HG02623 (cell line): ENCODE data around the gene LGALS9.

Experiments
- ATAC-seq: cut with Tn5 transposase; IDR thresholded peaks from one replicate; pipeline ENCODE4 v1.9.1; 2021; ENCODE audit warnings: moderate library complexity; ENCODE audit not compliant: unreplicated experiment

Gene LGALS9

DNA sequence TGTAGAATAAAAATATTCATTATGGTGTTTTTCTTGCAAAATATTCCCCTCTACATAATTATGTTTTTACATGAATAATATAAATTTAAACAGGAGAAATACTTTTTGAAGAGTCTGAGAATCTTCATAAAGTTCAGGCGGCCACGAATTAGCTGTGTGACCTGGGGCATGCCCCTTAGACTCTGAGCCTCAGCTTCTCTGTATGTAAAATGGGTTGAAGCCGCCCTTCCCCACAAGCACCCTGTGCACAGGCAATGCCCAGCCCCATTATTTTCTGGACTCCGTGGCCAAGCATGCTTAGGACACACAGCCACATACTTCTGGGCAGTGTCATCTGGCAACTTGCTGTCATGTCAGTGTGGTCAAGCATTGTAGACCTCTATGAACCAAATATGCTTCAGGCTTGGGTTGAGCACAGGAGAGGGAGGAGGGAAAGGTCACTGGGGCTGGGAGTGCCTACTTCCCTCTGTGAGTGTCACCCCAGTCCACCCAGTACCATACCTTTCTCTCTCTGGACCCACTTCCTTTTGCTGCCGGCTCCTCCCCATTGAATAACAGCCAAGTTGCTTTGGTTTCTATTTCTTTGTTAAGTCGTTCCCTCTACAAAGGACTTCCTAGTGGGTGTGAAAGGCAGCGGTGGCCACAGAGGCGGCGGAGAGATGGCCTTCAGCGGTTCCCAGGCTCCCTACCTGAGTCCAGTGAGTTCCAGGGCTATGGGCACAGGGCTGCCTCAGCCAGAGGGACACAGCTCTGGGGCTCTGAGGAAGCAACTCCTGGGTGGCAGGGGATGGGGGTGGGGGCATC lies at the start of gene LGALS9:
LGALS9 (plus strand) TSS at position 582 of the 804 bp plus-strand sequence; CDS start at position 660, 78 bp downstream.
- ATAC-seq = peak; percentile 39

DNA sequence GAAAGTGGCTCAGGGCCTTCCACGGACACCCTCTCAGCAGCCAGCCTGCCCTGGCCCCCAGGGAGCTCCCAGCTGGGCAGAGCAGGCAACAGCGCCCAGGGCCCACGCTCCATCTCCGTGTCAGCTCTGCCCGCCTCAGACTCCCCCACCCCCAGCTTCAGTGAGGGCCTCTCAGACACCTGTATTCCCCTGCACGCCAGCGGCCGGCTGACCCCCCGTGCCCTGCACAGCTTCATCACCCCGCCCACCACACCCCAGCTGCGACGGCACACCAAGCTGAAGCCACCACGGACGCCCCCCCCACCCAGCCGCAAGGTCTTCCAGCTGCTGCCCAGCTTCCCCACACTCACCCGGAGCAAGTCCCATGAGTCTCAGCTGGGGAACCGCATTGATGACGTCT lies 48.3 kb upstream of the LGALS9 start:
- ATAC-seq = no peak

DNA sequence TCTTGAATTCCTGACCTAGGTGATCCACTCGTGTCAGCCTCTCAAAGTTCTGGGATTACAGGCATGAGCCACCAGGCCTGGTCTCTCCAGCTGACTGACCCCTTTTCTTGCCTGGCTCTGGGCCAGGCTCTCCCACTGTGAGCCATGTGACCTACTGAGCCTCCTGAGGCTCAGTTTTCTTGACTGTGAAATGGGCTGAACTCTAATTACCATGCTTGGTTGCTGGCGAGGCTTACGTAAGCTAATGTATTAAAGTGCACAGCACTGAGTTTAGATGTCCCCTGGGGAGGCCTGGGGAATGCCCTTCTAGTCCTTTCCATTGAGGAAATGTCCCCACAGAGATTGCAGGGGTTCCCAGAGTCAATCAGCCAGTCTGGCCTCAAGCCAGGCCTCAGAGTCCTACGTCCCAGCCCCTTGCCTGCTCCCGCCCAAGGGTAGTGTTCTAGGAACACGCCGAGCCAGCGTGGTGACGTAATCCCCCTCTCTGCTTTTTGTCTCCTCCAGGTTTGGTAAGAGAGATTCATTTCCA lies 45.8 kb upstream of the LGALS9 start:
- ATAC-seq = no peak

DNA sequence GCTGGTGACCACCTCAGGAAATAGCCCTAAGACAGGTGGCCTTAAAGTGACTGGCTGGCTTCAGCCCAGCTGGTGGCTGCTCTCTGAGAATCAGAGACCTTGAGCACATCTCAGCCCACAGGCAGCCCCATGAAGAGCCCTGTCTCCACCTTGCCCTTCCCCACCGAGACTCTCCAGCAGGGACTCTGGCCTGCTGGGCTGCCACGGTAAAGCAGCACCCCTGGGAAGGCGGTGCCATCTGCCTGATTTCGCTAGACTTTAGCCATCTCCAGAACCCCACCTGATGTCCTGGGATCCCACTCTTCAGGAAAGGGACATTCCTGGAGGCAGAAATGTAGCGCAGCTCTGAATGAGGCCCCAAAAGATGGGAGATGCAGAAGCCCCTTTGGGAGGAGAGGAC lies 45.2 kb upstream of the LGALS9 start:
- no peak for ATAC-seq

DNA sequence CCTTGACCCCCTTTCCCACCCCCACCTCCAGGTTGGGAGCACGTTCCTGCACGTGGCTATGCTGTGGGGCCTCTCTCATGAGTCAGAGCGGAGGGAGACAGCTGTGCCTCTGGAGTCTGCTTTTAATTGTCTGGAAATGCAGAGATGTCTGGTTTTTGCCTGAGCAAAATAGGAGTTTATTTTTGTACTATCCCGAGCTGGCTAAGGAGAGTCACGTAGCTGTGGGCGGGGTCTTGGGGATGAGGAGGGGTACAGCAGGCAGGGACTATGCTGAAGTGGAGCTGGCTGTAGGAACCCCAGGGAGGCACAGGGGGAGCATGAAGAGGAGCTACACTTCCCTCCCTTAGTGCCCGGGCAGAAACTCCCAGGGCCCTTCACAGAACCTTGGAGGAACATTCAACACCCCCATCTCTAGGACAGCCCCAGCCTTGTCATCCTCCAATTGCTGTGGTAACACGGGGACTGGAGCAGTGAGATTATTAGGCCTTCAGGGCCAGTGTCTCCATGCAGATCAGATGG lies 44.7 kb upstream of the LGALS9 start:
- no peak for ATAC-seq

DNA sequence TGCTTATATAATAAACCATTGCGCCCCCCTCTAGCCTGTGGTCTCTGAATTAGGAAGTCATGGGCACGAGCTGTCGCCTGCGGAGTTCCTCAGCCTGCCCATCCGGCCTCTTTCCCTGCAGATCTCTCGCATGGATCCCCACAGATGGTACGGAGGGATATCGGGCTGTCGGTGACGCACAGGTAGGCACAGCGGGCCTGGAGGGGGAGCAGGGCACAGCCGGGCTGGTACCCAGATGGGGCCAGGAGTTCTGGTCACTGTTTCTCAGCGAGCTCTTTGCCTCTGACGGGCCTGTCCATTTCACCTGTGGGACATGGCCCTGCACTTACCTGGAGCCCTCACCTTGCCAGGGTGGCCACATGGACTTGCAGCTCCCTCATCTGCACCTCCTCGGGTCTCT lies 42.6 kb upstream of the LGALS9 start:
- ATAC-seq = no peak

DNA sequence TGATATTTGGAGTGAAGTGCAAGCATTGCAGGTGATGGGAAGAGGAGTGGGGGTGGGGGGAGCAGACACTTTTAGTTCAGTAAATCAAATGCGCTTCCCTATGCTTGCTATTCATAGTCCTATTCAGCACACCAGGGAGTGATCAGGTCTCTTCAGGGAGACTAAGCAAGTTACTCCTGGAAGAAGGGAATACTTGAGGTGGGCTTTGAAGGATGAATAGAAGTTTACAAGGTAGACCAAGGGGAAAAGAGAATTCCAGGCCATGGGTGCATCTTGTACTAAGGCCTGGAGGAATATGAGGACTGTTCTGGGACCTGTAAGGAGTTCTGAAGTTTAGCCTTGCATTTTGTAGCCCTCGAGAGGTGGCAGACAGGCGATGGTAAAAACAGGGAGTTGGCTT lies 40.1 kb upstream of the LGALS9 start:
- ATAC-seq = no peak

DNA sequence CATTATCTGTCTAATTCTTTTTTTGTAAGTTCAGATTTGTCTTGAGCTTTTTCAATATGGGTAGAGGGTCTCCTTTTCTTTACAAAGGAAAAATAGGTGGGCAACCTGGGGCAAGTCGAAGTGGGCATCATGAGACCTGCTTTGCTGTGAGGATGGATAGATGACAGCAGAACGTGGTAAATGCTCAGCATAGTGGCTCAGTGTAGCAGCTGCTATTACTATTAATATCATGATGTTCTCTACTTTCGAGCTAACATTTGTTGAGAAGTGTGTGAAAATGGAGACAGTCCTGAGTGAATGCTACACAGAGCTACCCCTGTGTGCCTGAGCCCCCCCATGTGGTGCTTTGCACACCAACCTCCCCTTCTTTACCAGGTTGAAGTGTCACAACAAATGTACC lies 39.0 kb upstream of the LGALS9 start:
- no peak for ATAC-seq

DNA sequence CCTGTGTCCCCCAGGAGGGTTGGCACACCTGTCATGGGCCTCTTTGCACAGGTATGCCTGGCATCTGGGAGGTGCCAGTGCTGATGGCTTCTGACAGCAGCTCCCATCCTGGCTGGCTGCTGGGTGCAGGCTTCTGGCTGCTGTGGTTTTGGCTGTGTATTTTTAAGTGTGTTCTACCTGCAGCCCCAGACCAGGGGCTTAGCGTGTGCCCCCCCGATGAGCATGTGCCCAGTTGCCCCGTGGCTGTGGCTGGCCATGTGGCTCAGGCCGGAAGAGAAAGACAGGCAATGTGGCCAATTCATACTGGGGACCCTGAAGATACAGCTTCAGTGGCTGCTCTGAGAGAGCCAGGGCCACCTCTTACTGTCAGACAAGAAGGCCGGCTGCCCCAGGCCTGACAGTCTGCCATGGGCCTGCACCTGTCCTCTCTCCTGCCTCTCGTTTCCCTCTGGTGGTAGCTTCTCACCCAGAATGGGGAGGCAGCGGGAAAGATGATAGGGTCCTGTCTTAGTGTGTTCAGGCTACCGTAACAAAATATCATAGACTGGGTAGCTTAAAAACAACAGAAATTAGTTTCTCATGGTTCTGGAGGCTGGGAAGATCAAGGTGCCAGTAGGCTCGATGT lies 37.6 kb upstream of the LGALS9 start:
- ATAC-seq = no peak

DNA sequence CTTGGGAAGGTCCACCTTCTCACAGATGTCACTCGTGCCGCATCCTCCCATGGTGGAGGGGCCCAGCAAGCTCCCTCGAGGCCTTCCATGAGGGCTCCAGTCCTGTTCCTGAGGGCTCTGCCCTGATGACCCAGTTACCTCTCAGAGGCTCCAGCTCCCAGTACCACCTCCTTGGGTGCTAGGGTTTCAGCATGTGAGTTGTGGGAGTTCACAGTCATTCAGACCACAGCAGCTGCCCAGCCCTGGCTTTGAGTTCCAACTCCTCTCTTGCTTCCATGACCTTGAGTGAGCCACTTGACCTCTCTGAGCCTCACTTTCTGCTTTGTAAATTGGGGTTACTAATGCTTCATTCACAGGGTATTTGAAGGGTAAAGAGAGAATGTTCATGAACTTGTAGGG lies 37.1 kb upstream of the LGALS9 start:
- ATAC-seq = no peak

DNA sequence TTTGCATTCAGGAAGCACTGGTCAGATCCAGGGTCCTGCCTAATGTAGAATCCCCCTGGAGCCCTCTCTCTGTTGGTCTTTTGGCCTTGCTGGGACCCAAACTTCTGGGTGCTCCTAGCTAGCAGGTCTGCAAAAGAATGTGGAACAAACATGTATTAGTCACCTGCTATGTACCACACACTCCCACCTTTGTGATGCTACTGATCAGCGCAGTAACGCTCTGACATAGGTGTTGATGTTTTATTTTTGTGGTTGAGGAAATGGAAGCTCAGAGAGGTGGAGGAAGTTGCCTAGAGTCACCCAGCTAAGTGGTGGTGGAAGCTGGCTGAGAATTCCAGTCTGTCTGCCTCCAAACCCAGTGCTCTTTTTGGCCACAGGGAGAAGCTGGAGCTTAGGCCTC lies 35.8 kb upstream of the LGALS9 start:
- no peak for ATAC-seq

DNA sequence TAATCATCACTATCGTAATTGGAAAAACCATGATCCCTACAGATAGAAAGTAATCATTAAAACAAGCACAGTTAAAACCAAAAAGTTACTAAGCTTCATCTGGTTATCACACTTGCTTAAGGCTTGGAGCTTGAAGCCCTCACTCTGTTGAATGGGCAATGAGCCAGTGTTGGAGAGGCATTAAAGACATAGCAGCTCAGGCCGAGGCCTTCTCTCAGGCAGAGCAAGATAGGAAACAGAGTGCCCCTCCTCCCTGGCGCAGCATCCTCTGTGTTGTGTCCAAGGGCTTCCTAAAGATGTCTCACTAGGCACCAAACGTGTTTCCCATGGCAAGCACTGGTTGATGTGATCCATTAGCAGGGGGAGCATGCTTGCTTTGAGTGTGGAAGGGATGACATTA lies 34.9 kb upstream of the LGALS9 start:
- ATAC-seq = no peak

DNA sequence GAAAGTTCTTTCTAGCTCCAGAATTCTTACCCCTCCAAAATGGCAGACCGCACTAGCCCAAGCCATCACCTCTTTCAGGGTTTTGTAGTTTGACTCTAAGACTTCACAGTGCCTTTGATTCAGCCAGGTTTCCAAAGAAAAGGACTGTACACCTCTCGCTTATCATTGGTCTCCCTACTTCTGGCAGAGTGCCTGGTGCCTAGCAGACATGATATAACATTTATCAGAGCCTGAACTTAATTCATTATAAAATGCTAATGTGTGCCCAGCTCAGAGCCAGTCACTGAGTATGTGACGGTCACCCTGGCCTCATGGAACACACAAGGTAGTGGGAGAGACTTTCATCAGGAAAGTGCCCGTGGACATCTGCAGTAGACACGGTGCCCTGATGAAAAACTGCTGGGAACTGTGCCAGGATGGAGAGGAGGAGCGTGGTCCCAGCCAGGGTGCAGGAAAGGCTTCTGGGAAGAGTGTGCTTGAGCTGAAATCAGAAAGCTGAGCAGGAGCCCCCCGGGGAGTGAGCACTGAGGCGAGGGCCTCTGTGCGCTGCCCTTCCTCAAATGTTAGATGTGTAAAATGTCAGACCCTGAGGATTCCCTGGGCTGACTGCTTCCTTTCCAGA lies 34.3 kb upstream of the LGALS9 start:
- ATAC-seq = no peak

DNA sequence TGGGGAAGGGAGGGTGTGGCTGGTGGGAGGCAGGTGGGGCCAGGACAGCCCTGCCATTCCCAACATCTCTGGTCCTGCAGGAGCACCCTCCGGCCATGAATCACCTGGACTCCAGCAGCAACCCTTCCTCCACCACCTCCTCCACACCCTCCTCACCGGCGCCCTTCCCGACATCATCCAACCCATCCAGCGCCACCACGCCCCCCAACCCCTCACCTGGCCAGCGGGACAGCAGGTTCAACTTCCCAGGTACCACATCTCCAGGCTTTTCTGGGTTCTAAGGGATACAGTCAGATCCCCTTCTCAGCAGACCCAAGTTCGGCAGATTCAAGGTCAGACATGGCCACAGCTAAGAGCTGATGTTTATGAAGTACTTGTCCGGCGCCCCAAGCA lies 33.8 kb upstream of the LGALS9 start:
- ATAC-seq = no peak

DNA sequence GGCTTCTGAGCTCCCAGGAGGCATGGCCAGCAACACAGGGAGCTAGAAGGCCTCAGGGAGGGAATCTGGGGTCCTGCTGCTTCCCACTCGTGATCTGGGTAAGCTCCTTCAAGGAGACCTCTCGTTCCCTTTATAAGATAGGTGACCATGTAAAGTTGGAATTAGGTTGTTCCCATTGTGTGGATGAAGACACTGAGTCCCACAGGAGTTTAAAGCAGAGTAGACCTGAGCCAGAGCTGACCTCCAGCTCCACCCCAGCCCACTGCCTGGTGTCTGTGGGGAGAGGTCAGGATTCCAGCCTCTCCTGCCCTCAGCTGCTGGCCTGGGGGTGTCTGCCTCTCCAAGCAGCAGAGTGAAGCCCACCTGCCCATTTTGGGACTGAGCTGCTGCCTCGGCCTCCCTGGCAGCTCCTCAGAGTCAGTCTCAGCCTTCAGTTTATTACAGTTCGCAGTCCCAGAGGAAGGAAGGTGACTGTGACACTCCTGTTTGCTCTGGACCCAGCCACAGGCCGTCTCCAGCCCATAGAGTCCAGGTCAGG lies 33.1 kb upstream of the LGALS9 start:
- no peak for ATAC-seq

DNA sequence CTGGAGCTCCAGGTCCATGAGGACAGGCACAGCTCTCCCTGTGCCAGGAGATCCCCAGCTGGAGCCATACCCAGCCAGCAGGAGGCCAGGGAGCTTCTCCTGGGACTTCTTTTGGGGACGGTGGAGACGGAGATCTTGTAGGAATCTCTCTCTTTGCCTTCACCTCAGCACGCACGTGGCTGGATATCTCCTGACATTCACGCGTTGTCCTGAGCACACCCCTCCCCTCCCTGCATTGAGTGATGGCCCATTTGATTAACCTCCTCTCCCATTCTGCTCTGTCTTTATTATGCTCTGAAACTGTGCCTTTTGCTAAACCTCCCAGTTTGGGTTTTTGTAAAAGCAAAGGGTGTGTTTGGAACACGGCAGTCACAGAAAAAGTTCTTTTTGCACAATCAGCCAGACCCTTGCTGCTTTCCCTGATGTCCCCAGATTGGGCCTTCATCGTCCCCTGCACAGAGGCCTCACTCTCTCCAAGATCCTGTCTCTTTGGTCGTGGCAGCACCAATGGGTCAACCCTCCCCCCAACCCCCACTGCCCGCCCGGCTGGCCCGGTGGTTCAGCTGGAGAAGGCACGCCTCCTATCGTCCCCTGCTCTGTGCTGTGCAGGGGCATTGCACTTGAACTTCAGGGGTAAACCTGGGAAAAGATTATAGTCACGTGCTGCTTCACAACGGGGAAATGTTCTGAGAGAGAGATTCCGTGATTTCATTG lies 32.5 kb upstream of the LGALS9 start:
- no peak for ATAC-seq

DNA sequence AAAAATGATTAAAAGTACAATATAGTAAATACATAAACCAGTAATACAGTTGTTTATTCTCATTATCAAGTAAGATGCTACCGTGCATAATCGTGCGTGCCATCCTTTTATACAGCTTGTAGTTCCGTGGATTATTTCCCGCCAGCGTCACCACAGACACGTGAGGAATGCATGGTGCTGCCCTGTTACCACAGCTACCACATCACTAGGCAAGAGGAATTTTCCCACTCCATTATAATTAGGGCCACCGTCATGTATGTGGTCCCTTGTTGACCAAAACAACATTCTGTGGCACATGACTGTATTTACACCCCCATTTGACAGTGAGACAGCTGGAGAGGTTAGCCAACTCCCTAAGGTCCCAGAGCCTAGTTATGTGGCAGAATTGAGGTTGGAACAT lies 30.5 kb upstream of the LGALS9 start:
- no peak for ATAC-seq

DNA sequence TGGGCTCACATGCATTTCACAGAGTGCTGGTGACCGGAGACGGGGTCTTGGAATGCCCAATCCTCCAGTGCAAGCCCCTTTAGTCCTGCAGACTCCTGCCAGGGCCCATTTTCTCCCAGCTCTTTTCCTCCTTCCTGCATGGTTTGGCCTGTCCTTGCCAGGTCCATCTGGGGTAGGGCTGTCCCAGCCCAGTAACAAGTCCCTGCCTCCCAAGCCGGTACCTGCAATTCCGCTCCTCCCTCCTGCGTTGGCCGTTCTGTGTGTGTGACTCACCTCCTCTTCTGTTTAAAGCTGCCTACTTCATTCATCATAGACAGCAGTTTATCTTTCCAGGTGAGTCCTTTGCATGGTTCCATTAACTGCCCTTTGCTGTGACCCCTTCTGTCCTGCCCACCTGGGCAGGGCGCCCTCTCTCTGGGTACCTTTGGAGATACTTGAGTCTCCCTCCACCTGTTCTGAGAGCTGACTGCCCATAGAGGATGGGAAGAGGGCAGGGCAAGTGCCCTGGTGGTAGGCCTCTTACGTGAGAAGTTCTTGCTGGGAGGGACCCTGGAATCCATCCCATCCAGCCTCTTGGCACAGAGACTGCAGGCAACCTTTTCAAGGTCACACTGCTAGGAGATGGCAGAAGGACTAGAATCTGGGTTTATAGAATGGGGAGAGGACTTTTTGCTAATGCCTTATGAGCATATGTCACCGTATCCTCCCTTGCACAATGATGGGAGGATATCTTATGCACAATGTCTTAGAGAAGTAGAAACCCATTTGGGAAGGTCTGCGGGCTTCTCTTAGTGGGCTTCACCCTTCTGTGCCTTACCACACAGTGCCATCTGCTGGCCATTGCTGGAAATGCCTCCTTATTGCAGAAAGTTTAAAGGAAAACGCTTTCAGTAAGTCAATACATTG lies 29.7 kb upstream of the LGALS9 start:
- no peak for ATAC-seq

DNA sequence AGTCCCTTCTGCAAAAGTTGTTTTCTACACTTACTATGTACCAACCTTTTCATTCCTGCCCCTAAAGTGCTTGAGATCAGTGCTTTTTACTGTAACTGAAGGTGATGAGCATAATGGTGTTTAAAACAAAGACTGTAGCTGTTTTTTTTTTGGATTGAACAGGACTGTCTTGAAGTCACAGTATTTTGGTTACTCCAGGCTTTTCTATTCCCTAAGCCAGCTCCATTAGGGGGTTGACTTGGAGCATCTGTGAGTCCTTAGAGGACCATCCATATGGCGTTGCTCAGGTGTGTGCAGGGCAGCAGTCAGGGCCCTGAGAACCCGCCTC lies 29.0 kb upstream of the LGALS9 start:
- no peak for ATAC-seq
